T-helper 1 cell (primary cell): ENCODE data around the gene SLC10A7.

Source experiments
- DNase-seq, 5 donors: peaks; one replicate each; pipeline ENCODE4 v3.0.0-alpha.2; 2012 to 2020

SLC10A7 gene

GRCh38 chr4:146494143-146494542 lies 27.6 kb downstream of the SLC10A7 start:
- no peak for DNase-seq

- DNase-seq: no peak
Measured at GRCh38 chr4:146490106-146490505, 31.6 kb downstream of the SLC10A7 start.

GRCh38 chr4:146488495-146489174 lies 33.1 kb downstream of the SLC10A7 start:
- no peak for DNase-seq

GRCh38 chr4:146486565-146486964 lies 35.2 kb downstream of the SLC10A7 start:
- no peak for DNase-seq

GRCh38 chr4:146485968-146486367 lies 35.8 kb downstream of the SLC10A7 start:
- no peak for DNase-seq

- DNase-seq: no peak
Measured at GRCh38 chr4:146482788-146483187, 39.0 kb downstream of the SLC10A7 start.

GRCh38 chr4:146481246-146481645 lies 40.5 kb downstream of the SLC10A7 start:
- no peak for DNase-seq

- DNase-seq: no peak
Measured at GRCh38 chr4:146478009-146478408, 43.7 kb downstream of the SLC10A7 start.

- no peak for DNase-seq
Measured at GRCh38 chr4:146477054-146477453, 44.7 kb downstream of the SLC10A7 start.

GRCh38 chr4:146472404-146472803 lies 49.3 kb downstream of the SLC10A7 start:
- DNase-seq: no peak

- DNase-seq: no peak
Measured at GRCh38 chr4:146470604-146471003, 51.1 kb downstream of the SLC10A7 start.

- no peak for DNase-seq
Measured at GRCh38 chr4:146469022-146469421, 52.7 kb downstream of the SLC10A7 start.

- peak in 1 of 5 donors; percentile 16 for DNase-seq
Measured at GRCh38 chr4:146465628-146466027, 56.1 kb downstream of the SLC10A7 start.

GRCh38 chr4:146462251-146462650 lies 59.5 kb downstream of the SLC10A7 start:
- DNase-seq: no peak

GRCh38 chr4:146458594-146458993 lies 63.1 kb downstream of the SLC10A7 start:
- DNase-seq: peak in 1 of 5 donors; percentile 69

GRCh38 chr4:146456681-146457080 lies 65.1 kb downstream of the SLC10A7 start:
- DNase-seq: no peak

- DNase-seq: no peak
Measured at GRCh38 chr4:146453181-146453807, 68.4 kb downstream of the SLC10A7 start.

- DNase-seq: peak in 1 of 5 donors; percentile 6
Measured at GRCh38 chr4:146450524-146450923, 71.2 kb downstream of the SLC10A7 start.

- DNase-seq: no peak
Measured at GRCh38 chr4:146446555-146446954, 75.2 kb downstream of the SLC10A7 start.

GRCh38 chr4:146445198-146446150 lies 76.3 kb downstream of the SLC10A7 start:
- DNase-seq: no peak

GRCh38 chr4:146443525-146443924 lies 78.2 kb downstream of the SLC10A7 start:
- no peak for DNase-seq

GRCh38 chr4:146442801-146443200 lies 78.9 kb downstream of the SLC10A7 start:
- no peak for DNase-seq

GRCh38 chr4:146439999-146440398 lies 81.7 kb downstream of the SLC10A7 start:
- no peak for DNase-seq
